HL-60 (cell line): ENCODE data around the gene DOCK2.
A peak's percentile ranks its signal among the peaks of the same experiment; 100 is the strongest.

Experiments
- DNase-seq, 2 experiments: peaks; one replicate each; pipeline ENCODE4 v3.0.0-alpha.2; 2010 to 2020; ENCODE audit warnings: low read depth in 1 of 2, low spot score in 1 of 2
- H3K27ac ChIP-seq: fragments of 250-450 bp; sonication (Bioruptor Pico); replicated peaks from 2 replicates; pipeline ENCODE4 v1.5.1; 2020; ENCODE audit warnings: mild to moderate bottlenecking, moderate library complexity
- H3K27me3 ChIP-seq: fragments of 250-450 bp; sonication (Bioruptor Pico); 2 replicates; pipeline ENCODE4 v1.5.1; 2021; ENCODE audit warnings: mild to moderate bottlenecking, moderate library complexity; ENCODE audit not compliant: insufficient read depth, poor library complexity, severe bottlenecking
- H3K4me3 ChIP-seq: replicated peaks from 2 replicates; pipeline ENCODE4 v1.5.1; 2011; ENCODE audit warnings: mild to moderate bottlenecking, control low read depth, low read length; ENCODE audit not compliant: insufficient read depth
- GABPA ChIP-seq: IDR thresholded peaks from 2 replicates; pipeline ENCODE4 v1.6.1; 2012; ENCODE audit warnings: low read depth
- POLR2AphosphoS5 ChIP-seq: IDR thresholded peaks from 2 replicates; pipeline ENCODE4 v1.6.1; 2012; ENCODE audit warnings: low read depth
- SPI1 ChIP-seq: IDR thresholded peaks from 2 replicates; pipeline ENCODE4 v1.6.1; 2012; ENCODE audit warnings: low read depth, mild to moderate bottlenecking, borderline replicate concordance
- TF ChIP-seq, protein P1 (sequence below): IDR thresholded peaks from one replicate; pipeline ENCODE4 v1.5.1; 2011; ENCODE audit warnings: low read length, control low read depth, inconsistent platforms; ENCODE audit not compliant: insufficient read depth
- TF ChIP-seq, protein P2 (sequence below): IDR thresholded peaks from 2 replicates; pipeline ENCODE4 v1.6.1; 2012; ENCODE audit warnings: low read depth; ENCODE audit not compliant: insufficient replicate concordance

The DOCK2 gene

DNA sequence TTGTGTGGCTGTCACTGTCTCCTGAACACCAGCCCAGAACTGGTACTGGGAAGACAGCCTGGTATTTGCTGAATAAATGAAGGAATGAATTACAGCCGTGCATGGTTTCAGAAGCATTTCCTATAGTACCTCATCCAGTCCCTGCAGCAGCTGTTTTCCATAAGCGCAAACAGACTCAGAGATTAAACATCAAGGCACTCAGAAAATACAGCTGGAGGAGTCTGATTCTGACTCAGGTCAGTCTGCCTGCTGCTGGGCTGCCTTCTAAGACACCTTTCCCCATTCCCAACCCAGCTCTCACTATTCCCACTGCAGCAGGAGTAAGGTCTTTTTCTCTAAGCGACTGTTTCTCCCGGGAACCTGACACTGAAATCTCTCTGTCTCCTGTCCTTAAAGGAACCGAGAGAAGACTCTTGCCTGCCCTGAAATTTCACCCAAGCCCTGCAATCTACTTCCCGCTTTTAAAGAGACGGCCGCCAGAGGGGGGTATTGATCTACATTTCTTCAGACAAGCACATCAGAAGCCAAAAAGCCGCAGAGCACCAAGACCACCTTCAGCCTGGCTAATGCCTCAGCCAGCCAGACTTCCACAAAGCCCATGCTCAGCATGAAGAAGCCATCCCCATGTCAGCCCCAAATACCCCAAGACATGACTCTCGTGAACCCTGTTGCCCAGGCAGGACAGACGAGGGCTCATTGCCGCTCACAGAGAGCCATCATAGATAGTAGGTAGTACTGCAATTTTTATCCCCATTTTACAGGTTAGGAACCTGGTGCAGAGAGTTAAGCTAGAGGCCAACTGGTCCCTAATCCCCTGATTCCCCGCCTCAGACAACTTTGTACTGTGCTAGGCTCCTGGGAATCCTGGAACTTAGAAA, 463.2 kb downstream of the DOCK2 start:
- TF ChIP-seq, protein P1, sequence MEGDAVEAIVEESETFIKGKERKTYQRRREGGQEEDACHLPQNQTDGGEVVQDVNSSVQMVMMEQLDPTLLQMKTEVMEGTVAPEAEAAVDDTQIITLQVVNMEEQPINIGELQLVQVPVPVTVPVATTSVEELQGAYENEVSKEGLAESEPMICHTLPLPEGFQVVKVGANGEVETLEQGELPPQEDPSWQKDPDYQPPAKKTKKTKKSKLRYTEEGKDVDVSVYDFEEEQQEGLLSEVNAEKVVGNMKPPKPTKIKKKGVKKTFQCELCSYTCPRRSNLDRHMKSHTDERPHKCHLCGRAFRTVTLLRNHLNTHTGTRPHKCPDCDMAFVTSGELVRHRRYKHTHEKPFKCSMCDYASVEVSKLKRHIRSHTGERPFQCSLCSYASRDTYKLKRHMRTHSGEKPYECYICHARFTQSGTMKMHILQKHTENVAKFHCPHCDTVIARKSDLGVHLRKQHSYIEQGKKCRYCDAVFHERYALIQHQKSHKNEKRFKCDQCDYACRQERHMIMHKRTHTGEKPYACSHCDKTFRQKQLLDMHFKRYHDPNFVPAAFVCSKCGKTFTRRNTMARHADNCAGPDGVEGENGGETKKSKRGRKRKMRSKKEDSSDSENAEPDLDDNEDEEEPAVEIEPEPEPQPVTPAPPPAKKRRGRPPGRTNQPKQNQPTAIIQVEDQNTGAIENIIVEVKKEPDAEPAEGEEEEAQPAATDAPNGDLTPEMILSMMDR, result peak; percentile 43
- TF ChIP-seq GABPA (no peak), POLR2AphosphoS5 (no peak), SPI1 (no peak)
- TF ChIP-seq, protein P2, sequence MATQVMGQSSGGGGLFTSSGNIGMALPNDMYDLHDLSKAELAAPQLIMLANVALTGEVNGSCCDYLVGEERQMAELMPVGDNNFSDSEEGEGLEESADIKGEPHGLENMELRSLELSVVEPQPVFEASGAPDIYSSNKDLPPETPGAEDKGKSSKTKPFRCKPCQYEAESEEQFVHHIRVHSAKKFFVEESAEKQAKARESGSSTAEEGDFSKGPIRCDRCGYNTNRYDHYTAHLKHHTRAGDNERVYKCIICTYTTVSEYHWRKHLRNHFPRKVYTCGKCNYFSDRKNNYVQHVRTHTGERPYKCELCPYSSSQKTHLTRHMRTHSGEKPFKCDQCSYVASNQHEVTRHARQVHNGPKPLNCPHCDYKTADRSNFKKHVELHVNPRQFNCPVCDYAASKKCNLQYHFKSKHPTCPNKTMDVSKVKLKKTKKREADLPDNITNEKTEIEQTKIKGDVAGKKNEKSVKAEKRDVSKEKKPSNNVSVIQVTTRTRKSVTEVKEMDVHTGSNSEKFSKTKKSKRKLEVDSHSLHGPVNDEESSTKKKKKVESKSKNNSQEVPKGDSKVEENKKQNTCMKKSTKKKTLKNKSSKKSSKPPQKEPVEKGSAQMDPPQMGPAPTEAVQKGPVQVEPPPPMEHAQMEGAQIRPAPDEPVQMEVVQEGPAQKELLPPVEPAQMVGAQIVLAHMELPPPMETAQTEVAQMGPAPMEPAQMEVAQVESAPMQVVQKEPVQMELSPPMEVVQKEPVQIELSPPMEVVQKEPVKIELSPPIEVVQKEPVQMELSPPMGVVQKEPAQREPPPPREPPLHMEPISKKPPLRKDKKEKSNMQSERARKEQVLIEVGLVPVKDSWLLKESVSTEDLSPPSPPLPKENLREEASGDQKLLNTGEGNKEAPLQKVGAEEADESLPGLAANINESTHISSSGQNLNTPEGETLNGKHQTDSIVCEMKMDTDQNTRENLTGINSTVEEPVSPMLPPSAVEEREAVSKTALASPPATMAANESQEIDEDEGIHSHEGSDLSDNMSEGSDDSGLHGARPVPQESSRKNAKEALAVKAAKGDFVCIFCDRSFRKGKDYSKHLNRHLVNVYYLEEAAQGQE, result no peak
- H3K27ac ChIP-seq, result no peak overlapping the region
- H3K4me3 ChIP-seq, result no peak overlapping the region
- peak; percentile 41 to 78 for DNase-seq
- no peaks in the 10 kb centered on the region for H3K27me3 ChIP-seq

DNA sequence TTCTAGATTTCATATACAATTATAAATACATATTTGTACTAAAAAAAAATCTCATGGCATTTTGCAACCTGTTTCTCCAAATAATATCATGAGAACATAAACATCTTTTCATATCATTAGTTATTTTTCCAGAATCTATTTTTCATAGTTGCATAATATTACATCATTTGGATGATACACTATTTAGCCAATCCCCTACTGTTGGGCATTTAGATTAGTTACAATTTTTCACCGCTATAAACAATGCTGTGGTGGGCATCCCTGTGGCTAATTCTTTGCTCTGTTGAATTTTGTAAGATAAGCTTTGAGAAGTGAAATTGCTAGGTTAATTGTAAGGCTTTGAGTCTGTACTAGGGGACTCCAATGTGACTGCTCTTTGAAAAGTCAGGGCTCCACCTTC, 466.4 kb downstream of the DOCK2 start:
- TF ChIP-seq, protein P1, result no peak
- TF ChIP-seq, protein P2, result no peak
- TF ChIP-seq SPI1 (no peak), POLR2AphosphoS5 (no peak), GABPA (no peak)
- Histone ChIP-seq H3K4me3 (no peak overlapping the region), H3K27ac (no peak overlapping the region), H3K27me3 (no peaks in the 10 kb centered on the region)
- no peak for DNase-seq

DNA sequence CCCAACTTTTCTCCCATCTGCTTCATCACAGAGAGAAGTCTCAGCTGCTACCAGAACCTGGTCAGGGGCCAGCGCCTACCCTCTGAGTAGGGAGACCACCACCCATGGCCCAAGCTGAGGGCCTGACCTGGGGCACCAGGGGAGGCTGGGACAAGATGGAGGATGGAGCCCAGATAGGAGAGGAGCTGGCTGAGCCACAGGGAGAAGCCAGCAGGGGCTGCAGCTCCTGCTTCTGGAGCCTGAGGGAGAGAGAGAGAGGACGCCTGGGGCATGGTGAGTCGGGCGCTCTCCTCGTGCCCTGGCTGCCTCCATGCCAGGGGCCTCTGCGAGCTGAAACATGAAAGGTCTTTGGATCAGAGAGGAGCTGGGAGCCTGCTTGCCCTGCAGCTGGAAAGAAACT, 467.2 kb downstream of the DOCK2 start:
- no peak overlapping the region for H3K27ac ChIP-seq
- no peak for DNase-seq
- no peaks in the 10 kb centered on the region for H3K27me3 ChIP-seq
- TF ChIP-seq, protein P1, result no peak
- no peak for TF ChIP-seq SPI1
- no peak for TF ChIP-seq GABPA
- TF ChIP-seq, protein P2, result no peak
- TF ChIP-seq POLR2AphosphoS5, result no peak
- H3K4me3 ChIP-seq, result no peak overlapping the region
